SU-DHL-6 (cell line): Measurements from ENCODE around the gene OPHN1.

ENCODE experiments used
- EZH2phosphoT487 ChIP-seq: fragments of 200-600 bp; sonication (generic), shearing (Covaris generic); conservative IDR thresholded peaks from 2 replicates; pipeline ENCODE4 v1.6.1; 2018; ENCODE audit warnings: mild to moderate bottlenecking, antibody characterized with exemption, low read length, moderate library complexity, mixed read lengths
- TF ChIP-seq, protein P1 (sequence below): fragments of 200-600 bp; sonication (generic); IDR thresholded peaks from one replicate; pipeline ENCODE4 v1.5.1; 2017; ENCODE audit warnings: antibody characterized with exemption, mild to moderate bottlenecking, low read length, moderate library complexity; ENCODE audit not compliant: insufficient read depth, poor library complexity, severe bottlenecking

DNA sequence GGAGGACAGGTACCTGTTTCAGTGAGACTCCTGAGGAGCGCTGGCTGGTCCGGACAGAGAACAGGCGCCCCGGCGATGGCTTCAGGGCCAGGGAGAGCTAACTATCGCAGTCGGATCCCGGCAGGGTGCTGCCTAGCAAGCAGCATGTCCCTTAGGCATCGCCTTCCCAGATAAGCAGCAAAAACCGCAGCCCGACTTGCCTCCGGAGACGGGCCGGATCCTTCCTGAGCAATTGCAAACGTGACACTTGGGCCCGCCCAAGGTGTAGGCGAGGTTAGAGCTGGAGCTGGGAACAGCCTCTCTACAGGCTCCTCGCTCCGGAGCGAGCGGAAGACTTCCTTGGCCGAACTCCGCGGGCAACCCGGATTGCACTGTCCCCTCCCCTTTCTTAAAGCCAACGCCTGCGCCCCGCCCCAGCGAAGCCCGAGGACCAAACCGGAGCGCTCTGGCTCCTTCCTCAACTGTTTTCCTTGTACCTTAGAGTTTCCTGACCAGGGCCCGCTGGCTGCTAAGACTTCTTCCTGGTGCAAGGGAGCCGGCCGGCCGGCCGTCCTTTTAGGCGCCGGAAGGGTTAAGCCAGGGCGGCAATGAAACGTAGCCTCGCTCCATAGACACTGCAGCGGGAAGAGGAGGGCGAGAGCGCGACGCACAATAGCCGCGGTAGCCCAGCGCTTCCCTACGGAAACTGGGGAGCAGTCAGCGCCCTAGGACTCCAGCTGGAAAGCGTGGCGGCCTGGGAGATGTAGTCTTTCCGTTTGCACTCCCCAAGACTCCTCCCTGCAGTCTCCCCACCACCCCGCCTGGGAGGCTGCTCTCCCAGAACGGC is at the start of gene OPHN1:
- TF ChIP-seq, protein P1, sequence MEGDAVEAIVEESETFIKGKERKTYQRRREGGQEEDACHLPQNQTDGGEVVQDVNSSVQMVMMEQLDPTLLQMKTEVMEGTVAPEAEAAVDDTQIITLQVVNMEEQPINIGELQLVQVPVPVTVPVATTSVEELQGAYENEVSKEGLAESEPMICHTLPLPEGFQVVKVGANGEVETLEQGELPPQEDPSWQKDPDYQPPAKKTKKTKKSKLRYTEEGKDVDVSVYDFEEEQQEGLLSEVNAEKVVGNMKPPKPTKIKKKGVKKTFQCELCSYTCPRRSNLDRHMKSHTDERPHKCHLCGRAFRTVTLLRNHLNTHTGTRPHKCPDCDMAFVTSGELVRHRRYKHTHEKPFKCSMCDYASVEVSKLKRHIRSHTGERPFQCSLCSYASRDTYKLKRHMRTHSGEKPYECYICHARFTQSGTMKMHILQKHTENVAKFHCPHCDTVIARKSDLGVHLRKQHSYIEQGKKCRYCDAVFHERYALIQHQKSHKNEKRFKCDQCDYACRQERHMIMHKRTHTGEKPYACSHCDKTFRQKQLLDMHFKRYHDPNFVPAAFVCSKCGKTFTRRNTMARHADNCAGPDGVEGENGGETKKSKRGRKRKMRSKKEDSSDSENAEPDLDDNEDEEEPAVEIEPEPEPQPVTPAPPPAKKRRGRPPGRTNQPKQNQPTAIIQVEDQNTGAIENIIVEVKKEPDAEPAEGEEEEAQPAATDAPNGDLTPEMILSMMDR: no peak
- no peak for TF ChIP-seq EZH2phosphoT487
